B cell (primary cell): ENCODE results near the gene ARPC1A. TPM values are rescaled to one million over a fixed set of nuclear protein-coding genes. Genes with fewer than 3 reads are reported as not detected.

Source experiments
- ATAC-seq: fragments of 200-7000 bp; cut with Tn5 transposase; one replicate; pipeline ENCODE4 v1.10.0; 2021; ENCODE audit warnings: low read depth, mild to moderate bottlenecking, moderate number of reproducible peaks, moderate library complexity
- CTCF ChIA-PET: fragments of 350-600 bp; sonication (Branson Sonifier 250); formaldehyde crosslinking; loops from one replicate; lab custom pipeline; 2021; ENCODE audit warnings: antibody characterized with exemption, inconsistent platforms; lab: Charles Lee
- POLR2A ChIA-PET: fragments of 350-600 bp; sonication (Branson Sonifier 250); formaldehyde crosslinking; loops from one replicate; lab custom pipeline; 2021; ENCODE audit warnings: antibody characterized with exemption; lab: Charles Lee
- DNase-seq: peaks from one replicate; pipeline ENCODE4 v3.0.0; 2013
- H2AFZ ChIP-seq: 2 replicates; pipeline ENCODE4 v1.6.1; 2012; ENCODE audit warnings: mild to moderate bottlenecking, low read depth, low read length; ENCODE audit not compliant: insufficient read depth, poor library complexity, severe bottlenecking
- H3K27ac ChIP-seq, 2 donors: 1 replicate in 1 of 2; 2 replicates in 1 of 2; pipeline ENCODE4 v1.5.1; 2012 to 2013; ENCODE audit warnings: low read length in 2 of 2, mild to moderate bottlenecking in 2 of 2, moderate library complexity in 1 of 2
- H3K27me3 ChIP-seq, 4 experiments: fragments of 200-600 bp in 1 of 4; sonication (generic) in 1 of 4; replicated peaks in 1 of 4; 1 replicate in 2 of 4; 2 replicates in 2 of 4; pipeline versions ENCODE4 v1.6.1 to v1.7.0; 2013 to 2016; ENCODE audit warnings: low read length in 3 of 4, mild to moderate bottlenecking in 2 of 4, mixed read lengths in 1 of 4, moderate library complexity in 1 of 4; ENCODE audit not compliant: insufficient read depth in 4 of 4, control insufficient read depth in 3 of 4; ENCODE audit errors: control extremely low read depth in 1 of 4
- H3K36me3 ChIP-seq, 2 experiments: replicated peaks in 1 of 2; 1 replicate in 1 of 2; 2 replicates in 1 of 2; pipeline versions ENCODE4 v1.6.1 to v1.7.1; 2013; ENCODE audit warnings: low read length in 1 of 2; ENCODE audit not compliant: insufficient read depth in 2 of 2, control insufficient read depth in 1 of 2; ENCODE audit errors: control extremely low read depth in 1 of 2, extremely low read depth in 1 of 2
- H3K4me1 ChIP-seq, 2 donors: fragments of 200-600 bp in 1 of 2; sonication (generic) in 1 of 2; 1 replicate in 1 of 2; 2 replicates in 1 of 2; pipeline versions ENCODE4 v1.5.1 to v1.6.1; 2013 to 2017; ENCODE audit warnings: low read length in 2 of 2; ENCODE audit not compliant: control insufficient read depth in 2 of 2, insufficient read depth in 2 of 2
- H3K4me2 ChIP-seq: replicated peaks from 2 replicates; pipeline ENCODE3; 2012; ENCODE audit warnings: mild to moderate bottlenecking, low read depth, low read length; ENCODE audit not compliant: poor library complexity, severe bottlenecking
- H3K4me3 ChIP-seq, 5 experiments: fragments of 200-600 bp in 1 of 5; sonication (generic) in 1 of 5; 1 replicate in 3 of 5; 2 replicates in 2 of 5; pipeline versions ENCODE4 v1.5.1 to v1.7.0; 2011 to 2016; ENCODE audit warnings: low read length in 4 of 5, mild to moderate bottlenecking in 4 of 5, low read depth in 2 of 5, control low read depth in 1 of 5, moderate library complexity in 1 of 5; ENCODE audit not compliant: insufficient read depth in 1 of 5; ENCODE audit errors: control extremely low read depth in 1 of 5, extremely low read depth in 1 of 5
- H3K79me2 ChIP-seq: fragments of 200-600 bp; sonication (generic); one replicate; pipeline ENCODE4 v1.6.0; 2016; ENCODE audit warnings: low read length; ENCODE audit not compliant: control insufficient read depth, insufficient read depth
- H3K9ac ChIP-seq: fragments of 200-600 bp; sonication (generic); 2 replicates; pipeline ENCODE4 v1.6.1; 2017; ENCODE audit warnings: mild to moderate bottlenecking, low read length, moderate library complexity
- H3K9me3 ChIP-seq, 3 donors: one replicate each; pipeline versions ENCODE4 v1.6.1 to v1.7.1; 2013; ENCODE audit warnings: low read length in 2 of 3; ENCODE audit not compliant: control insufficient read depth in 2 of 3, insufficient read depth in 1 of 3; ENCODE audit errors: control extremely low read depth in 1 of 3
- H4K20me1 ChIP-seq: 2 replicates; pipeline ENCODE4 v1.6.0; 2012; ENCODE audit warnings: mild to moderate bottlenecking, low read length; ENCODE audit not compliant: insufficient read depth, control insufficient read depth, poor library complexity, severe bottlenecking
- H3K27ac Mint-ChIP-seq: one replicate; pipeline ENCODE4 v1.8.0; 2021; ENCODE audit warnings: mixed read lengths
- H3K27me3 Mint-ChIP-seq: one replicate; pipeline ENCODE4 v1.8.0; 2021; ENCODE audit warnings: mixed read lengths
- H3K4me1 Mint-ChIP-seq: one replicate; pipeline ENCODE4 v1.8.0; 2021; ENCODE audit warnings: mixed read lengths
- H3K4me3 Mint-ChIP-seq: one replicate; pipeline ENCODE4 v1.8.0; 2021; ENCODE audit warnings: mixed read lengths
- H3K9me3 Mint-ChIP-seq: one replicate; pipeline ENCODE4 v1.8.0; 2022; ENCODE audit warnings: mixed read lengths; ENCODE audit not compliant: insufficient read depth
- EZH2 ChIP-seq: IDR thresholded peaks from 2 replicates; pipeline ENCODE4 v1.6.1; 2012; ENCODE audit warnings: borderline replicate concordance, low read depth, mild to moderate bottlenecking, moderate library complexity, low read length; ENCODE audit not compliant: insufficient read depth, poor library complexity, severe bottlenecking
- WGBS: methylation state at CpG from one replicate; pipeline ENCODE4 v1.1.5; 2013; ENCODE audit warnings: missing lambda C conversion rate; ENCODE audit not compliant: insufficient coverage; 5-methylcytosine and 5-hydroxymethylcytosine counted together
- intact Hi-C: fragments of 100-400 bp; cut with micrococcal nuclease; formaldehyde crosslinking; loops from one replicate; pipeline ENCODE4 v1.10.0; 2022
- polyA plus RNA-seq: library from polyadenylated mRNA; depleted of rRNA; stranded (reverse); fragments of >200 nt; gene quantifications from 2 replicates; pipeline ENCODE4 v1.2.3, GENCODE V29; 2012
- total RNA-seq, 2 donors: library from RNA; stranded (reverse); fragments of 120-200 nt in 1 of 2; gene quantifications; 1 replicate in 1 of 2; 2 replicates in 1 of 2; pipeline versions ENCODE4 v1.2.3 to v1.2.4, GENCODE V29; 2013 to 2022
- TF ChIP-seq, protein P1 (sequence below): fragments of 200-600 bp; IDR thresholded peaks from one replicate; pipeline ENCODE4 v1.8.0; 2022; ENCODE audit warnings: antibody characterized with exemption, mild to moderate bottlenecking

Gene ARPC1A
- total and polyA plus RNA-seq, 2 donors (not counting 1 experiment from before 2014, with no cell fraction given): 41.7 to 45.5 TPM

- no CpG with 5 or more reads among the region's 1 CpG for WGBS
- peak overlapping the region; percentile 56 for H2AFZ ChIP-seq
- no peak for DNase-seq
- peak overlapping the region in 2 of 5 experiments; percentile 39 to 40 for H3K4me3 ChIP-seq
- no peaks in the 10 kb centered on the region for H3K36me3 ChIP-seq
- Mint-ChIP-seq H3K4me1 (peaks cover 4% of the 10 kb centered on the region), H3K4me3 (peak overlapping the region; percentile 14), H3K27ac (no peak overlapping the region), H3K27me3 (peaks cover 3% of the 10 kb centered on the region), H3K9me3 (peaks cover 2% of the 10 kb centered on the region)
- no peaks in the 10 kb centered on the region for H3K79me2 ChIP-seq
- peaks cover 0 to 8% of the 10 kb centered on the region in 2 donors for H3K4me1 ChIP-seq
- H3K9me3 ChIP-seq: peaks cover 0 to 12% (median 0%) of the 10 kb centered on the region in 3 donors
- H3K27me3 ChIP-seq: peaks cover 0 to 3% (median 0%) of the 10 kb centered on the region in 4 experiments
- intact Hi-C loops: loop anchor here (10.0 kb wide), 1 partner anchor 438 kb away; the partner anchor contains the start of genes TMEM130 and TRRAP
- no peaks in the 10 kb centered on the region for H4K20me1 ChIP-seq
- peak; percentile 10 for ATAC-seq
- no peak overlapping the region for H3K27ac ChIP-seq
- peak overlapping the region; percentile 42 for H3K9ac ChIP-seq
- CTCF ChIA-PET: interaction anchor here (0.6 to 6.6 kb wide), 9 partner anchors 8 to 879 kb away, joined by 3 to 113 read pairs (median 4); no protein-coding TSS in a partner anchor
- POLR2A ChIA-PET: no interaction called here
- peak overlapping the region; percentile 48 for H3K4me2 ChIP-seq
- TF ChIP-seq, protein P1, sequence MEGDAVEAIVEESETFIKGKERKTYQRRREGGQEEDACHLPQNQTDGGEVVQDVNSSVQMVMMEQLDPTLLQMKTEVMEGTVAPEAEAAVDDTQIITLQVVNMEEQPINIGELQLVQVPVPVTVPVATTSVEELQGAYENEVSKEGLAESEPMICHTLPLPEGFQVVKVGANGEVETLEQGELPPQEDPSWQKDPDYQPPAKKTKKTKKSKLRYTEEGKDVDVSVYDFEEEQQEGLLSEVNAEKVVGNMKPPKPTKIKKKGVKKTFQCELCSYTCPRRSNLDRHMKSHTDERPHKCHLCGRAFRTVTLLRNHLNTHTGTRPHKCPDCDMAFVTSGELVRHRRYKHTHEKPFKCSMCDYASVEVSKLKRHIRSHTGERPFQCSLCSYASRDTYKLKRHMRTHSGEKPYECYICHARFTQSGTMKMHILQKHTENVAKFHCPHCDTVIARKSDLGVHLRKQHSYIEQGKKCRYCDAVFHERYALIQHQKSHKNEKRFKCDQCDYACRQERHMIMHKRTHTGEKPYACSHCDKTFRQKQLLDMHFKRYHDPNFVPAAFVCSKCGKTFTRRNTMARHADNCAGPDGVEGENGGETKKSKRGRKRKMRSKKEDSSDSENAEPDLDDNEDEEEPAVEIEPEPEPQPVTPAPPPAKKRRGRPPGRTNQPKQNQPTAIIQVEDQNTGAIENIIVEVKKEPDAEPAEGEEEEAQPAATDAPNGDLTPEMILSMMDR: peak; percentile 57
- TF ChIP-seq EZH2: no peak
These were observed 12.5 kb upstream of the ARPC1A start for GRCh38 chr7:99313204-99313573.

- Histone ChIP-seq H3K9ac (no peak overlapping the region), H3K79me2 (no peaks in the 10 kb centered on the region), H3K9me3 (peaks cover 0 to 11% (median 0%) of the 10 kb centered on the region in 3 donors), H3K27ac (no peak overlapping the region), H3K27me3 (peaks cover 0 to 3% (median 0%) of the 10 kb centered on the region in 4 experiments), H3K36me3 (no peaks in the 10 kb centered on the region), H3K4me2 (no peak overlapping the region), H3K4me3 (no peak overlapping the region), H3K4me1 (peaks cover 0 to 8% of the 10 kb centered on the region in 2 donors), H4K20me1 (no peaks in the 10 kb centered on the region), H2AFZ (no peak overlapping the region)
- CTCF ChIA-PET: interaction anchor here (0.6 to 6.6 kb wide), 3 partner anchors 11 to 274 kb away, joined by 3 to 113 read pairs (median 5); partner anchors contain the start of gene ARPC1A
- intact Hi-C loops: loop anchor here (10.0 kb wide), 1 partner anchor 440 kb away; the partner anchor contains the start of genes TMEM130 and TRRAP
- Mint-ChIP-seq H3K9me3 (peaks cover 2% of the 10 kb centered on the region), H3K4me1 (peaks cover 4% of the 10 kb centered on the region), H3K27me3 (peaks cover 3% of the 10 kb centered on the region), H3K27ac (no peak overlapping the region), H3K4me3 (no peak overlapping the region)
- no peak for ATAC-seq
- POLR2A ChIA-PET: no interaction called here
- no peak for TF ChIP-seq EZH2
- TF ChIP-seq, protein P1: no peak
- 90% methylated on average over 3 of the region's 7 CpGs for WGBS
- DNase-seq: no peak
These were observed 11.2 kb upstream of the ARPC1A start for GRCh38 chr7:99314504-99314903.
